ENCODE results near the gene GRK2. TPM values are rescaled to one million over a fixed set of nuclear protein-coding genes. Genes with fewer than 3 reads are reported as not detected.

GRK2 gene
- total RNA-seq, 1 donor from 2014 or later: 51.3 TPM

- no peak for DNase-seq (ENCODE audit: low read depth)
Measured at GRCh38 chr11:67310246-67311050, 44.2 kb downstream of the GRK2 start.

GRCh38 chr11:67311051-67311555 lies 44.8 kb downstream of the GRK2 start:
- Histone ChIP-seq H3K4me3 (ENCODE audit: low read depth, low read length) (no peak overlapping the region), H3K27me3 (ENCODE audit: control insufficient read depth, insufficient read depth, low read length) (no peaks in the 10 kb centered on the region), H3K36me3 (ENCODE audit: control insufficient read depth, insufficient read depth, low read length) (no peaks in the 10 kb centered on the region)
- no peak for DNase-seq (ENCODE audit: low read depth)
- TF ChIP-seq CTCF (IDR thresholded peaks at IDR 0.05; ENCODE audit: insufficient read depth, low read length, poor library complexity, severe bottlenecking): no peak

More at GRCh38 chr11:67310246-67311050, 44.2 kb downstream of the GRK2 start:
- no peak for TF ChIP-seq CTCF (IDR thresholded peaks at IDR 0.05; ENCODE audit: insufficient read depth, low read length, poor library complexity, severe bottlenecking)
- H3K36me3 ChIP-seq (ENCODE audit: control insufficient read depth, insufficient read depth, low read length): no peaks in the 10 kb centered on the region
- no peaks in the 10 kb centered on the region for H3K27me3 ChIP-seq (ENCODE audit: control insufficient read depth, insufficient read depth, low read length)
- no peak overlapping the region for H3K4me3 ChIP-seq (ENCODE audit: low read depth, low read length)

- no peak for TF ChIP-seq CTCF (IDR thresholded peaks at IDR 0.05; ENCODE audit: insufficient read depth, low read length, poor library complexity, severe bottlenecking)
- H3K27me3 ChIP-seq (ENCODE audit: control insufficient read depth, insufficient read depth, low read length): no peaks in the 10 kb centered on the region
- no peaks in the 10 kb centered on the region for H3K36me3 ChIP-seq (ENCODE audit: control insufficient read depth, insufficient read depth, low read length)
- DNase-seq (ENCODE audit: low read depth): no peak
- H3K4me3 ChIP-seq (ENCODE audit: low read depth, low read length): no peak overlapping the region
Measured at GRCh38 chr11:67311556-67312082, 45.3 kb downstream of the GRK2 start.

GRCh38 chr11:67312187-67313021 lies 46.1 kb downstream of the GRK2 start:
- Histone ChIP-seq H3K4me3 (ENCODE audit: low read depth, low read length) (no peak overlapping the region), H3K36me3 (ENCODE audit: control insufficient read depth, insufficient read depth, low read length) (no peaks in the 10 kb centered on the region), H3K27me3 (ENCODE audit: control insufficient read depth, insufficient read depth, low read length) (no peaks in the 10 kb centered on the region)
- DNase-seq (ENCODE audit: low read depth): no peak
- TF ChIP-seq CTCF (IDR thresholded peaks at IDR 0.05; ENCODE audit: insufficient read depth, low read length, poor library complexity, severe bottlenecking): no peak

- H3K27me3 ChIP-seq (ENCODE audit: control insufficient read depth, insufficient read depth, low read length): no peaks in the 10 kb centered on the region
- no peak for TF ChIP-seq CTCF (IDR thresholded peaks at IDR 0.05; ENCODE audit: insufficient read depth, low read length, poor library complexity, severe bottlenecking)
- no peak overlapping the region for H3K4me3 ChIP-seq (ENCODE audit: low read depth, low read length)
- no peaks in the 10 kb centered on the region for H3K36me3 ChIP-seq (ENCODE audit: control insufficient read depth, insufficient read depth, low read length)
- no peak for DNase-seq (ENCODE audit: low read depth)
Measured at GRCh38 chr11:67313125-67313890, 47.0 kb downstream of the GRK2 start.
